Neural cell (in vitro differentiated cells): ENCODE measurements around the gene HDAC9. TPM values are rescaled to one million over a fixed set of nuclear protein-coding genes. Genes with fewer than 3 reads are reported as not detected.

ENCODE experiments used
- H2AFZ ChIP-seq: fragments of 200-600, 300-800 bp; sonication (generic), shearing (Covaris generic); 2 replicates; pipeline ENCODE4 v1.6.0; 2014; ENCODE audit warnings: low read depth, mild to moderate bottlenecking, antibody characterized with exemption, low read length, moderate library complexity
- H3F3A ChIP-seq: fragments of 200-600 bp; shearing (Covaris generic); 2 replicates; pipeline ENCODE4 v1.6.1; 2016; ENCODE audit warnings: mild to moderate bottlenecking, moderate library complexity, mixed read lengths, antibody characterized with exemption, low read length; ENCODE audit not compliant: insufficient read depth, poor library complexity, severe bottlenecking
- H3K27ac ChIP-seq: fragments of 200-600, 300-800 bp; sonication (generic), shearing (Covaris generic); 2 replicates; pipeline ENCODE4 v1.5.1; 2014; ENCODE audit warnings: mild to moderate bottlenecking, low read length, moderate library complexity
- H3K27me3 ChIP-seq: fragments of 300-800, 200-600 bp; sonication (generic), shearing (Covaris generic); 2 replicates; pipeline ENCODE4 v1.6.0; 2014; ENCODE audit warnings: mild to moderate bottlenecking, low read depth, low read length, moderate library complexity; ENCODE audit not compliant: insufficient read depth
- H3K36me3 ChIP-seq: fragments of 300-800, 200-600 bp; sonication (generic), shearing (Covaris generic); 2 replicates; pipeline ENCODE4 v1.5.1; 2014; ENCODE audit warnings: mild to moderate bottlenecking, antibody characterized with exemption, low read length, moderate library complexity; ENCODE audit not compliant: insufficient read depth
- H3K4me2 ChIP-seq: fragments of 300-800, 200-600 bp; sonication (generic), shearing (Covaris generic); 2 replicates; pipeline ENCODE4 v1.6.0; 2014; ENCODE audit warnings: mild to moderate bottlenecking, low read length
- H3K4me3 ChIP-seq: fragments of 300-800, 200-600 bp; sonication (generic), shearing (Covaris generic); 2 replicates; pipeline ENCODE4 v1.5.1; 2014; ENCODE audit warnings: mild to moderate bottlenecking, low read length, moderate library complexity
- H3K79me2 ChIP-seq: fragments of 200-600 bp; shearing (Covaris generic); replicated peaks from 2 replicates; pipeline ENCODE4 v1.6.0; 2014; ENCODE audit warnings: mild to moderate bottlenecking, low read length, moderate library complexity; ENCODE audit not compliant: insufficient read depth
- H3K9ac ChIP-seq: fragments of 300-800, 200-600 bp; sonication (generic), shearing (Covaris generic); 2 replicates; pipeline ENCODE4 v1.6.1; 2016; ENCODE audit warnings: mild to moderate bottlenecking, low read length, mixed read lengths
- H3K9me2 ChIP-seq: fragments of 200-600 bp; shearing (Covaris generic); 2 replicates; pipeline ENCODE4 v1.6.1; 2016; ENCODE audit warnings: mild to moderate bottlenecking, low read length, mixed read lengths; ENCODE audit not compliant: insufficient read depth
- H3K9me3 ChIP-seq: fragments of 200-600, 300-800 bp; sonication (generic), shearing (Covaris generic); 2 replicates; pipeline ENCODE4 v1.6.1; 2016; ENCODE audit warnings: mild to moderate bottlenecking, mixed run types, low read length, moderate library complexity, mixed read lengths
- H4K20me1 ChIP-seq: fragments of 200-600 bp; shearing (Covaris generic); 2 replicates; pipeline ENCODE4 v1.6.1; 2016; ENCODE audit warnings: mild to moderate bottlenecking, mixed run types; ENCODE audit not compliant: insufficient read depth
- CTCF ChIP-seq: fragments of 450-650 bp; IDR thresholded peaks from 2 replicates; pipeline ENCODE4 v1.5.1; 2014; ENCODE audit warnings: antibody characterized with exemption, mild to moderate bottlenecking, moderate library complexity; ENCODE audit not compliant: poor library complexity, severe bottlenecking
- EP300 ChIP-seq: fragments of 450-650 bp; conservative IDR thresholded peaks from 2 replicates; pipeline ENCODE4 v1.6.1; 2014; ENCODE audit warnings: antibody characterized with exemption, mild to moderate bottlenecking, moderate library complexity; ENCODE audit not compliant: poor library complexity, severe bottlenecking
- EZH2 ChIP-seq: fragments of 200-600, 300-800 bp; shearing (Covaris generic), sonication (generic); IDR thresholded peaks from 2 replicates; pipeline ENCODE4 v1.6.1; 2014; ENCODE audit warnings: antibody characterized with exemption, low read length, borderline replicate concordance, mild to moderate bottlenecking; ENCODE audit not compliant: insufficient read depth, poor library complexity, severe bottlenecking
- MXI1 ChIP-seq: fragments of 450-650 bp; conservative IDR thresholded peaks from 2 replicates; pipeline ENCODE4 v1.6.1; 2014; ENCODE audit warnings: antibody characterized with exemption, mild to moderate bottlenecking; ENCODE audit not compliant: poor library complexity, severe bottlenecking
- POLR2AphosphoS5 ChIP-seq: IDR thresholded peaks from 2 replicates; pipeline ENCODE4 v1.6.1; 2012
- RAD21 ChIP-seq: fragments of 450-650 bp; conservative IDR thresholded peaks from 2 replicates; pipeline ENCODE4 v1.6.1; 2014; ENCODE audit warnings: antibody characterized with exemption, mild to moderate bottlenecking, moderate library complexity
- REST ChIP-seq: IDR thresholded peaks from 2 replicates; pipeline ENCODE4 v1.6.1; 2012; ENCODE audit warnings: borderline replicate concordance
- SMC3 ChIP-seq: fragments of 450-650 bp; conservative IDR thresholded peaks from 2 replicates; pipeline ENCODE4 v1.6.1; 2014; ENCODE audit warnings: antibody characterized with exemption, mild to moderate bottlenecking, moderate library complexity; ENCODE audit not compliant: poor library complexity
- TAF1 ChIP-seq: IDR thresholded peaks from 2 replicates; pipeline ENCODE4 v1.6.1; 2012; ENCODE audit warnings: low read depth
- polyA plus RNA-seq: library from polyadenylated mRNA; depleted of rRNA; stranded (reverse); fragments of >200 nt; gene quantifications from 2 replicates; pipeline ENCODE4 v1.2.3, GENCODE V29; 2014

HDAC9 gene
- polyA plus RNA-seq, 1 donor from 2014 or later, result 15.9 TPM

DNA sequence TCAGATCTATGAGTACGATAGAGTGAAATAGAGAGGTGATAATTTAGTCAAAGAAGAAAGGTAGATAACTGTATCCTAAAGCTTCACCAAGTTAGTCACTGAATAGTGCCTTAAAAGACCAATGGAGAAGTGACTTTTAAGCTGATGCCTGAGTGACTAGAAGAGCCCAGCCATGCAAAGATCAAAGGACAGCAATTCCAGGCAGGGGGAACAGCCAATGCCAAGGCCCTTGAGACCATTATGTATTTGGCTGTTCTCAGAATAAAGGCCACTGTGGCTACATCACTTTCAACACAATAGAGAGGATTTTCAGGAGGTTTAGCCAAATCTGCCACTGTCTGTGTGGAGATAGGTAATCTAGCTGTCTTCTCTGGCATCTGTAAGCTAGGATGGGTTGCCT, 17.8 kb downstream of the HDAC9 start:
- Histone ChIP-seq H3F3A (no peaks in the 10 kb centered on the region), H3K4me3 (no peak overlapping the region), H3K9ac (no peak overlapping the region), H3K36me3 (no peaks in the 10 kb centered on the region), H2AFZ (no peak overlapping the region), H3K4me2 (no peak overlapping the region), H3K9me3 (no peaks in the 10 kb centered on the region), H3K27ac (no peak overlapping the region), H3K9me2 (no peaks in the 10 kb centered on the region), H3K79me2 (peaks cover 3% of the 10 kb centered on the region), H3K27me3 (no peaks in the 10 kb centered on the region), H4K20me1 (no peaks in the 10 kb centered on the region)
- TF ChIP-seq TAF1 (no peak), SMC3 (no peak), CTCF (no peak), REST (no peak), EP300 (no peak), POLR2AphosphoS5 (no peak), EZH2 (no peak), RAD21 (no peak), MXI1 (no peak)

DNA sequence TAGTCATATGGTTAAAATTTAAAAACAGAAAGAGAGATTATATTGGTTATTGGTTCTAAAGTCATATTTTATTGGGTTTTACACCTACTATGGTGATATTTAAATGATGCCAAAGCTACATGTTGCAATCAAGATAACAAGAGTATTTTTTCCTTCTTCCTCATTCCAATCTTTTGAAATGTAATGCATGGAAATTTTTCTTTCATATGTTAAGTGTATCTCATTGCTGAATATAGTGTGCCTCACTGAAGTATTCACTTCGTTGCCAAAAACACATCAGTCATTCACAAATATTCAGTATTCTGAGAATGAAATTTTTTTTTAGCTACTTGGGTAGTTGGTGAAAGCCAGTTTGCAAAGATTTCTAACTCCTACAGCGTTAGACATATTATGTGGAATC, 19.5 kb downstream of the HDAC9 start:
- no peak overlapping the region for H3K27ac ChIP-seq
- H3K4me2 ChIP-seq, result no peak overlapping the region
- no peak overlapping the region for H3K4me3 ChIP-seq
- no peaks in the 10 kb centered on the region for H3K9me2 ChIP-seq
- no peaks in the 10 kb centered on the region for H3K36me3 ChIP-seq
- TF ChIP-seq SMC3, result no peak
- no peak for TF ChIP-seq TAF1
- no peak for TF ChIP-seq CTCF
- TF ChIP-seq MXI1, result no peak
- TF ChIP-seq EP300, result no peak
- no peak for TF ChIP-seq RAD21
- no peak for TF ChIP-seq REST
- H4K20me1 ChIP-seq, result no peaks in the 10 kb centered on the region
- no peaks in the 10 kb centered on the region for H3K27me3 ChIP-seq
- no peaks in the 10 kb centered on the region for H3F3A ChIP-seq
- H3K79me2 ChIP-seq, result peaks cover 3% of the 10 kb centered on the region
- no peaks in the 10 kb centered on the region for H3K9me3 ChIP-seq
- H2AFZ ChIP-seq, result no peak overlapping the region
- no peak overlapping the region for H3K9ac ChIP-seq
